Hematopoietic multipotent progenitor cell treated with erythropoietin and hydrocortisone succinate and interleukin-3 and kit ligand, for 4 days (in vitro differentiated cells): ENCODE results near the gene PPP2R5A.
"Not testable (repeated sequence)": the region's sequence is repeated elsewhere in the genome, so short reads cannot be mapped to it uniquely, and the experiment has no call there.

Experiments
- DNase-seq: peaks from one replicate; pipeline ENCODE4 v3.0.0-alpha.2; 2015

The PPP2R5A gene

GRCh38 chr1:212269306-212269705, 15.9 kb upstream of the PPP2R5A start:
- no peak for DNase-seq

- no peak for DNase-seq
Measured at GRCh38 chr1:212270564-212270963, 14.6 kb upstream of the PPP2R5A start.

GRCh38 chr1:212271234-212271633, 14.0 kb upstream of the PPP2R5A start:
- DNase-seq: no peak

- no peak for DNase-seq
Measured at GRCh38 chr1:212271823-212272485, 13.3 kb upstream of the PPP2R5A start.

- no peak for DNase-seq
Measured at GRCh38 chr1:212281590-212281989, 3.6 kb upstream of the PPP2R5A start.

GRCh38 chr1:212283741-212284140, 1.5 kb upstream of the PPP2R5A start:
- no peak for DNase-seq

GRCh38 chr1:212284332-212284743, 872 bp upstream of the PPP2R5A start:
- no peak for DNase-seq

DNA sequence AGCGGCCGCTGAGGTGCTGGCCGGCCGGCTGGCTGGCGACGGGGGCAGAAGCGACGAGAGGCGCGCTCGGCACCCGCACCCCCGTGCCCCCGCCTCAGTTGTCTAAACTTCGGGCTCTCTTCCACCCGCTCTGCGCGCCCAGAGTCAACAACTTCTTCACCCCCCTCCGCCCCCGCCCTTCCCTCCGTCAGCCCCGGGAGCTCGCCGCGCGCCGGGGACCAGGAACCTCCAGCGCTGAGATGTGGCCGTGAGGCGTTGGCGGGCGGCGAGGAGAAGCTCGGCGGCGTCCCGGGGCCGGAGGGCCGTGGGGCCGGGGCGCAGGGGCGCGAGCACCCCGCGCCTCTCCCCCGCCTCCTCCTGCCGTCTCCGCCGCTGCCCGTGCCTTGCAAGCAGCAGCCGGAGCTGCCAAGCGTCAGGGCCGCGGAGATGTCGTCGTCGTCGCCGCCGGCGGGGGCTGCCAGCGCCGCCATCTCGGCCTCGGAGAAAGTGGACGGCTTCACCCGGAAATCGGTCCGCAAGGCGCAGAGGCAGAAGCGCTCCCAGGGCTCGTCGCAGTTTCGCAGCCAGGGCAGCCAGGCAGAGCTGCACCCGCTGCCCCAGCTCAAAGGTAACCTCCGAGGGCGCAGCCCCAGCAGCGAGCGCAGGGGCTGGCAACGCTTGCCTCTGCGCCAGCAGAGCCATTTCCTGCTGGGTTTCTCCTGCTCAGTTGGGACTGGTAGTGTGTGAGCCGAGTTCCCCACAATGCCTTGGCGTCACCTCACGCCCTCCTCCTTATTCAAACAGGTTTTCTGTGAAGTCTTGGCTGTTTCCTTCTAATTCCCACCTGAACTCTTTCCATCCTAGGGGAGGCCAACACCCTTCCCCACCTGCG, 710 bp downstream of the PPP2R5A start:
- peak; percentile 79 for DNase-seq

GRCh38 chr1:212286556-212287131, 1.4 kb downstream of the PPP2R5A start:
- DNase-seq: peak; percentile 36

GRCh38 chr1:212287261-212287895, 2.2 kb downstream of the PPP2R5A start:
- DNase-seq: no peak

DNA sequence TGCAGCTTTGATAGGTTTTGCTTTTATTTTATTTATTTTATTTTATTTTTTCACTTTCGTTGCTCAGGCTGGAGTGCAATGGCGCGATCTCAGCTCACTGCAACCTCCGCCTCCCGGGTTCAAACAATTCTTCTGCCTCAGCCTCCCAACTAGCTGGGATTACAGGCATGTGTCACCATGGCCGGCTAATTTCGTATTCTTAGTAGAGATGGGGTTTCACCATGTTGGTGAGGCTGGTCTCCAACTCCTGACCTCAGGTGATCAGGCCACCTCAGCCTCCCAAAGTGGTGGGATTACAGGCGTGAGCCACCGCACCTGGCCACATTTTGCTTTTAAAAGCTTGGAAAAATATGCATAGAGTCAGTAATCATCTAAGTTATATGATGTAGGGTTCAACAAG, 2.8 kb downstream of the PPP2R5A start:
- DNase-seq: not testable (repeated sequence)

DNA sequence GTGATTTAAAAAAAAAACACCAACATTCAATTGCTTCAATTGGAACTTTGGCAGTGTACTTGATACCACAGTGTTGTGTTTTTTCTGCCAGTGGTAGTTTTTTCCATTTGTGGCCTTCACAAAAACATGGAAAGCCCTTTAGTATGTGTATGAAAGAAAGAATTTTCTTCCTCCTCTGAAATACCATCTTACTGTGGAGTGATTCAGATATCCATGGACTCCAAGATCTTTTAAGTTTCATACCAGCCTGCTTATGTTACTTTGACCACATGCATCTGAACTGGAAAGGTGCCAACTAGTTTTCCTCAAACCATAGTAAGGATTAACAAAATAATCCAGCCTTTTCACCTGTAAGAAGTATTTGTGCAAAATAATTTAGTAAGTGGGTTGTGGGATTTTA, 3.4 kb downstream of the PPP2R5A start:
- peak; percentile 27 for DNase-seq

DNA sequence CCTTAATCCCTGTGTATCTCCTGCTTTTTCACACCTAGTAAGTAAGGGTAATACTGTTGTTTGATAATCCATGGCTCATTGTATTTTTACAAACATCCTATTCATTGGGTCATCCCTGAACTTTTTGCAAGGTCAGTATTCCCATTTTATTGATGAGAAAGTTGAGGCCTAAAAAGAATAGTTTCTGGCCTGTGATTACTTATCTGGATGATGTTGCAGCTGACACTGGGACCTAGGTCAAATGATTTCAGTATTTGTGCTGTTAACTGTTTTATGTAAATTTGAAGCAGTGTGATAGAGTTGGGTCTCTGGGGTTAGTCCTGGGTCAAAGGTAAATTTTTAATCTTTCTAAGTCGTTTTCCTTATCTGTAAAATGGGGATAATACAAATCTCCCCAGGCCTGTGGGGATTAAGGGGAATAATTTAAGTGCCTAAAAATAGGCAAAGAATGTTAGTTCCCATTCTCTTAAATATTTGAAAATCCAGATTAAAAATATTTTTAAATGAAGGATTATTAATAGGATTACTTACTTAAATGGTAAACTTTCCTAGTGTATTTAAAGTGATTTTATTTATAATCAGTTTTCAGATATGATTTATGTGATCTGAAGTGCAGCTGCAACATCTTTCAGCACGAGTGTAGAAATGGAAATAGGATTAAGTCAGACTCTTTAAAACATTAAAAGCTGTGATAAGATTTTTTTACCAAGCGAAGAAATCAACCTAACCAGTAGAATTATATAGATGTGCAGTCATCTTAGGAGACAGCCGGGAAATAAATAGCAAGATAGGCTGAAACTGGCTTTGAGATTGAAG, 4.3 kb downstream of the PPP2R5A start:
- DNase-seq: no peak

DNA sequence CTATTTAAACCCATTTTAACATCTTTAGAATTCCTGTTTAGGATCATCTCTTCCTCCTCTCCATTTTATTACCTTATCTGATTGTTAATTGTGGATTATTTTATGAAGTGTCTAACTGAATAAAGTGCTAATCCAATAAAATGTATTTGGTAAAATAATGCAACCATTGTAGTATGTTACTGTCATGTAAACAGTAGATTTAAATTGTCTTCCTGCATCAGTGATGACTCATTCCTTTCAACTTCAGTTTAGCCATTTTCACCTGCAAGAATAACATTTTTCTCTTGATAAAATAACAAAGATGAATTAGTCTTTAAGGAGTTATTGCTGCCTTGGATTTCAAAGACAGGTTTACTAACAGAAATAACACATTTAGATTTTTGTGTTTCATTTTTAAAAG, 5.4 kb downstream of the PPP2R5A start:
- no peak for DNase-seq

DNA sequence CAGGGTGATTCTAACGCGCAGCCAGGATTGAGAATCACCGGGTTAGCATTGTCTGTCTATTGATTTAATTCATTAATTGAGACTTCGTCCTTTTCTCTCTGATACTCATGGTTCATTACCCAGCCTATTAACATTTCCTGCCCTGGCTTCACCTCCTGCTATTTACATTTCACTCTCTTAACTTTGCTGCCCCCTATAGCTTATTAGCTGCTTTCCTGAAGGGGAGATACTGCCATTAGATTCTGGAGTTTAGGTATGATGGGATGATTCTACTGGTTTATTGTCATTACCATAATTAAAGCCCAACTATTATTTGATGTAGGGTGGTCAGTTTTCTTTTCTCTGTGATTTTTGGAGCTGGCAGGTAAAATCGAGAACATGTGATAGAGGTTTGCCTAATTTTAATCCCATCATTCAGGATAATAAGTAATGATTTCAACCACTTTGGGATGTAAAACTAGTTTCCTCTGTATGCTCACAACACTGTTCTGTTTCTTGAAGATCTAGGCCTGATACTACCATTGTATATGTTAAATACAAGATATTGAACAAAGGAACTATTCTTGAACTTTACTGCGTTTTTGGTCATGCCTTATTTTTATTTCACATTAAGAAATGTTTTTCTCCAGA, 6.4 kb downstream of the PPP2R5A start:
- peak; percentile 90 for DNase-seq

GRCh38 chr1:212292250-212293105, 7.3 kb downstream of the PPP2R5A start:
- DNase-seq: no peak

- DNase-seq: no peak
Measured at GRCh38 chr1:212293579-212293978, 8.4 kb downstream of the PPP2R5A start.

GRCh38 chr1:212294983-212295382, 9.8 kb downstream of the PPP2R5A start:
- DNase-seq: no peak

DNA sequence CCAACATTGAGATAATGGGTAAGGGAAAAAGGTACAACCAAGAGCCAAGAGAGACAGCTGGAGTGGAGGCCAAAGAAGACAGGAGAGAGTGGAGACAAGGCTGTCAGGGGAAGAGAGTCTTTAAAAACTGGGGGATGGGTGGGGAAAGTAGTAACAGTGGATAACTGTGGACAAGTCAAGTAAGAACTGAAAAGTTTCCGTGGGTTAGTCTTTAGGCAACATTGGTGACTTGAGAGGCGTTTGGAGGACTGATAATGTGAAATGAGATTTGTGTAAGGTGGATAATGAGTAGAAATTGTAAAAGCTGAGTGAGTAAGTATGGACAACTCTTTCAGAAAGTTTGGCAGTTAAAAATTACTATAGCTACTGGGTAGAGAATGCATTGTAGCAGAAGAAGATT, 10.4 kb downstream of the PPP2R5A start:
- no peak for DNase-seq

DNA sequence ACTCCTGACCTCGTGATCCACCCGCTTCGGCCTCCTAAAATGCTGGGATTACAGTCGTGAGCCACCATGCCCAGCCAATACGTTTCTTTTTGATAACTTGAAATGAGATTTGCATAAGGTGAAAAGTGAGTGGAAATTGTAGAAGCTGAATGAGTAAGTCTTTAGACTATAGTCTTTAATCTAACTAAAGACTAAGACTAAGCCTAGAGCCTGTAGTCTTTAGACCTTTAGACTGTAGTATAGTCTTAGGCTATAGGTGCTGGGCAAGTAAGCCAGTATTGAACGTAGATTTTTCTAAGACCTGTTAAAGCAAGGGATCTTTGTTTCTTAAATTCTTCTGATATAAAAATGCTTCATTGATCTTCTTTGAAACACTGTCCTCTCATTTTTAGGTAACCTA, 12.1 kb downstream of the PPP2R5A start:
- no peak for DNase-seq

- no peak for DNase-seq
Measured at GRCh38 chr1:212301580-212301979, 16.4 kb downstream of the PPP2R5A start.
